HL-60 (cell line): Measurements from ENCODE around the gene CTTNBP2NL.

Source experiments
- GABPA ChIP-seq: IDR thresholded peaks from 2 replicates; pipeline ENCODE4 v1.6.1; 2012; ENCODE audit warnings: low read depth
- POLR2AphosphoS5 ChIP-seq: IDR thresholded peaks from 2 replicates; pipeline ENCODE4 v1.6.1; 2012; ENCODE audit warnings: low read depth
- SPI1 ChIP-seq: IDR thresholded peaks from 2 replicates; pipeline ENCODE4 v1.6.1; 2012; ENCODE audit warnings: low read depth, mild to moderate bottlenecking, borderline replicate concordance
- TF ChIP-seq, protein P1 (sequence below): IDR thresholded peaks from one replicate; pipeline ENCODE4 v1.5.1; 2011; ENCODE audit warnings: low read length, control low read depth, inconsistent platforms; ENCODE audit not compliant: insufficient read depth
- TF ChIP-seq, protein P2 (sequence below): IDR thresholded peaks from 2 replicates; pipeline ENCODE4 v1.6.1; 2012; ENCODE audit warnings: low read depth; ENCODE audit not compliant: insufficient replicate concordance

DNA sequence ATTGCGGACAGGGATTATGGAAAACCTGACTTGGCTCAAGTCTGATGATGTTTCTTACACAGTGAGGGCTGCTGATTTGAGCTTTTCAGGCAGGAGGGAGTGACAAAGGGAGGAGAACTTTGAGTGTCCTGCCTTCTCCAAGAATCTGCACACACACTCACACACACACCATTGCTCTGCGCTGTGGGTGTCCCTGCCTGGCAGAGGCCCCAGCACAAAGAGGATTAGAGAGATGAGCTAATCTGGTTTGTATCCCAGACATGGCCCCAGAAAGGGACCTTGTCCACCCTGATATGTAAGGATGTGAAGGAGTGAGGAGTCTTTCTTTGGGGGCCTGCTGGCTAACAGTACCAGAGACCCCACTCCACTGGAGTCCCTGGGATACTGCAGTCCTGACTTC lies 106.8 kb downstream of the CTTNBP2NL start:
- TF ChIP-seq, protein P1, sequence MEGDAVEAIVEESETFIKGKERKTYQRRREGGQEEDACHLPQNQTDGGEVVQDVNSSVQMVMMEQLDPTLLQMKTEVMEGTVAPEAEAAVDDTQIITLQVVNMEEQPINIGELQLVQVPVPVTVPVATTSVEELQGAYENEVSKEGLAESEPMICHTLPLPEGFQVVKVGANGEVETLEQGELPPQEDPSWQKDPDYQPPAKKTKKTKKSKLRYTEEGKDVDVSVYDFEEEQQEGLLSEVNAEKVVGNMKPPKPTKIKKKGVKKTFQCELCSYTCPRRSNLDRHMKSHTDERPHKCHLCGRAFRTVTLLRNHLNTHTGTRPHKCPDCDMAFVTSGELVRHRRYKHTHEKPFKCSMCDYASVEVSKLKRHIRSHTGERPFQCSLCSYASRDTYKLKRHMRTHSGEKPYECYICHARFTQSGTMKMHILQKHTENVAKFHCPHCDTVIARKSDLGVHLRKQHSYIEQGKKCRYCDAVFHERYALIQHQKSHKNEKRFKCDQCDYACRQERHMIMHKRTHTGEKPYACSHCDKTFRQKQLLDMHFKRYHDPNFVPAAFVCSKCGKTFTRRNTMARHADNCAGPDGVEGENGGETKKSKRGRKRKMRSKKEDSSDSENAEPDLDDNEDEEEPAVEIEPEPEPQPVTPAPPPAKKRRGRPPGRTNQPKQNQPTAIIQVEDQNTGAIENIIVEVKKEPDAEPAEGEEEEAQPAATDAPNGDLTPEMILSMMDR, result no peak
- TF ChIP-seq POLR2AphosphoS5, result no peak
- TF ChIP-seq, protein P2, sequence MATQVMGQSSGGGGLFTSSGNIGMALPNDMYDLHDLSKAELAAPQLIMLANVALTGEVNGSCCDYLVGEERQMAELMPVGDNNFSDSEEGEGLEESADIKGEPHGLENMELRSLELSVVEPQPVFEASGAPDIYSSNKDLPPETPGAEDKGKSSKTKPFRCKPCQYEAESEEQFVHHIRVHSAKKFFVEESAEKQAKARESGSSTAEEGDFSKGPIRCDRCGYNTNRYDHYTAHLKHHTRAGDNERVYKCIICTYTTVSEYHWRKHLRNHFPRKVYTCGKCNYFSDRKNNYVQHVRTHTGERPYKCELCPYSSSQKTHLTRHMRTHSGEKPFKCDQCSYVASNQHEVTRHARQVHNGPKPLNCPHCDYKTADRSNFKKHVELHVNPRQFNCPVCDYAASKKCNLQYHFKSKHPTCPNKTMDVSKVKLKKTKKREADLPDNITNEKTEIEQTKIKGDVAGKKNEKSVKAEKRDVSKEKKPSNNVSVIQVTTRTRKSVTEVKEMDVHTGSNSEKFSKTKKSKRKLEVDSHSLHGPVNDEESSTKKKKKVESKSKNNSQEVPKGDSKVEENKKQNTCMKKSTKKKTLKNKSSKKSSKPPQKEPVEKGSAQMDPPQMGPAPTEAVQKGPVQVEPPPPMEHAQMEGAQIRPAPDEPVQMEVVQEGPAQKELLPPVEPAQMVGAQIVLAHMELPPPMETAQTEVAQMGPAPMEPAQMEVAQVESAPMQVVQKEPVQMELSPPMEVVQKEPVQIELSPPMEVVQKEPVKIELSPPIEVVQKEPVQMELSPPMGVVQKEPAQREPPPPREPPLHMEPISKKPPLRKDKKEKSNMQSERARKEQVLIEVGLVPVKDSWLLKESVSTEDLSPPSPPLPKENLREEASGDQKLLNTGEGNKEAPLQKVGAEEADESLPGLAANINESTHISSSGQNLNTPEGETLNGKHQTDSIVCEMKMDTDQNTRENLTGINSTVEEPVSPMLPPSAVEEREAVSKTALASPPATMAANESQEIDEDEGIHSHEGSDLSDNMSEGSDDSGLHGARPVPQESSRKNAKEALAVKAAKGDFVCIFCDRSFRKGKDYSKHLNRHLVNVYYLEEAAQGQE, result no peak
- TF ChIP-seq SPI1, result no peak
- no peak for TF ChIP-seq GABPA
